HEK293 (cell line): ENCODE data around the gene DDX24.

ENCODE experiments used
- CTCF ChIA-PET: fragments of 350-600 bp; formaldehyde crosslinking; extraction: SDS; loops from one replicate; lab custom pipeline; 2021; ENCODE audit warnings: antibody characterized with exemption; lab: Yijun Ruan, JAX
- POLR2A ChIA-PET: fragments of 300-600 bp; formaldehyde crosslinking; extraction: SDS; loops from one replicate; lab custom pipeline; 2020; ENCODE audit warnings: antibody characterized with exemption, inconsistent platforms; lab: Yijun Ruan, JAX
- H3K27ac ChIP-seq: fragments of 200-500 bp; sonication (Bioruptor generic); 2 replicates; pipeline ENCODE4 v1.5.1; 2014; ENCODE audit warnings: low read depth, low read length, control low read depth, inconsistent platforms; ENCODE audit errors: extremely low read depth
- H3K36me3 ChIP-seq, 2 experiments: fragments of 200-500 bp in 1 of 2; sonication (Bioruptor generic) in 1 of 2; 1 replicate in 1 of 2; 2 replicates in 1 of 2; pipeline ENCODE4 v1.5.1; 2014 to 2017; ENCODE audit warnings: inconsistent platforms in 2 of 2, low read length in 2 of 2; ENCODE audit not compliant: control insufficient read depth in 2 of 2, insufficient read depth in 1 of 2
- H3K4me1 ChIP-seq: fragments of 200-500 bp; sonication (Bioruptor generic); 2 replicates; pipeline ENCODE4 v1.5.1; 2014; ENCODE audit warnings: mild to moderate bottlenecking, low read length, inconsistent platforms; ENCODE audit not compliant: control insufficient read depth, insufficient read depth
- H3K4me3 ChIP-seq: 2 replicates; pipeline ENCODE4 v1.5.1; 2011; ENCODE audit warnings: low read depth, mild to moderate bottlenecking, control low read depth, low read length, moderate library complexity
- H3K9me3 ChIP-seq: fragments of 200-500 bp; sonication (Bioruptor generic); 2 replicates; pipeline ENCODE4 v1.5.1; 2014; ENCODE audit warnings: low read depth, low read length, inconsistent platforms; ENCODE audit not compliant: control insufficient read depth, insufficient read depth
- KLF9 ChIP-seq: fragments of 450-650 bp; formaldehyde crosslinking; IDR thresholded peaks from 2 replicates; pipeline ENCODE4 v1.5.1; 2016; ENCODE audit warnings: missing biosample characterization, missing genetic modification characterization, low read depth
- SCRT2 ChIP-seq: fragments of 450-650 bp; formaldehyde crosslinking; IDR thresholded peaks from 2 replicates; pipeline ENCODE4 v1.5.1; 2016; ENCODE audit warnings: missing biosample characterization, missing genetic modification characterization
- SP7 ChIP-seq: fragments of 450-650 bp; formaldehyde crosslinking; IDR thresholded peaks from 2 replicates; pipeline ENCODE4 v1.5.1; 2016; ENCODE audit warnings: missing biosample characterization, missing genetic modification characterization
- ZNF10 ChIP-seq: fragments of 450-650 bp; formaldehyde crosslinking; IDR thresholded peaks from 2 replicates; pipeline ENCODE4 v1.5.1; 2017; ENCODE audit warnings: missing biosample characterization, missing genetic modification characterization
- ZNF169 ChIP-seq: fragments of 450-650 bp; formaldehyde crosslinking; IDR thresholded peaks from 2 replicates; pipeline ENCODE4 v1.5.1; 2016; ENCODE audit warnings: missing biosample characterization, missing genetic modification characterization
- ZNF341 ChIP-seq: fragments of 450-650 bp; formaldehyde crosslinking; IDR thresholded peaks from 2 replicates; pipeline ENCODE4; 2016; ENCODE audit warnings: low read depth, missing biosample characterization, missing genetic modification characterization
- ZNF433 ChIP-seq: fragments of 450-650 bp; formaldehyde crosslinking; IDR thresholded peaks from 2 replicates; pipeline ENCODE4 v1.5.1; 2016; ENCODE audit warnings: missing biosample characterization, missing genetic modification characterization, low read depth
- ZNF585B ChIP-seq: fragments of 450-650 bp; formaldehyde crosslinking; IDR thresholded peaks from 2 replicates; pipeline ENCODE4 v1.5.1; 2016; ENCODE audit warnings: missing biosample characterization, missing genetic modification characterization
- ZNF670 ChIP-seq: fragments of 450-650 bp; formaldehyde crosslinking; IDR thresholded peaks from 2 replicates; pipeline ENCODE4 v1.5.1; 2016; ENCODE audit warnings: missing biosample characterization, missing genetic modification characterization, low read depth
- ZNF830 ChIP-seq: fragments of 450-650 bp; IDR thresholded peaks from 2 replicates; pipeline ENCODE4 v1.5.0; 2018; ENCODE audit warnings: missing biosample characterization, missing genetic modification characterization, low read depth, mild to moderate bottlenecking, moderate library complexity
- ZNF843 ChIP-seq: fragments of 450-650 bp; formaldehyde crosslinking; IDR thresholded peaks from 2 replicates; pipeline ENCODE4 v1.5.1; 2016; ENCODE audit warnings: missing biosample characterization, missing genetic modification characterization
- TF ChIP-seq, protein P1 (sequence below): fragments of 450-650 bp; formaldehyde crosslinking; IDR thresholded peaks from 2 replicates; pipeline ENCODE4 v1.5.1; 2016; ENCODE audit warnings: missing biosample characterization, missing genetic modification characterization
- TF ChIP-seq, protein P2 (sequence below): fragments of 450-650 bp; formaldehyde crosslinking; IDR thresholded peaks from 2 replicates; pipeline ENCODE4 v1.5.1; 2017; ENCODE audit warnings: missing biosample characterization, missing genetic modification characterization
- TF ChIP-seq, protein P3 (sequence below): fragments of 450-650 bp; formaldehyde crosslinking; IDR thresholded peaks from 2 replicates; pipeline ENCODE4 v1.5.1; 2016; ENCODE audit warnings: missing biosample characterization, missing genetic modification characterization, low read depth
- TF ChIP-seq, protein P4 (sequence below): fragments of 450-650 bp; formaldehyde crosslinking; IDR thresholded peaks from 2 replicates; pipeline ENCODE4 v1.5.1; 2016; ENCODE audit warnings: missing biosample characterization, missing genetic modification characterization
- TF ChIP-seq, protein P5 (sequence below): fragments of 450-650 bp; IDR thresholded peaks from 2 replicates; pipeline ENCODE4 v1.5.1; 2018; ENCODE audit warnings: missing biosample characterization, missing genetic modification characterization
- TF ChIP-seq, protein P6 (sequence below): fragments of 450-650 bp; formaldehyde crosslinking; IDR thresholded peaks from 2 replicates; pipeline ENCODE4 v1.5.1; 2017; ENCODE audit warnings: missing biosample characterization, missing genetic modification characterization

DDX24 gene

DNA sequence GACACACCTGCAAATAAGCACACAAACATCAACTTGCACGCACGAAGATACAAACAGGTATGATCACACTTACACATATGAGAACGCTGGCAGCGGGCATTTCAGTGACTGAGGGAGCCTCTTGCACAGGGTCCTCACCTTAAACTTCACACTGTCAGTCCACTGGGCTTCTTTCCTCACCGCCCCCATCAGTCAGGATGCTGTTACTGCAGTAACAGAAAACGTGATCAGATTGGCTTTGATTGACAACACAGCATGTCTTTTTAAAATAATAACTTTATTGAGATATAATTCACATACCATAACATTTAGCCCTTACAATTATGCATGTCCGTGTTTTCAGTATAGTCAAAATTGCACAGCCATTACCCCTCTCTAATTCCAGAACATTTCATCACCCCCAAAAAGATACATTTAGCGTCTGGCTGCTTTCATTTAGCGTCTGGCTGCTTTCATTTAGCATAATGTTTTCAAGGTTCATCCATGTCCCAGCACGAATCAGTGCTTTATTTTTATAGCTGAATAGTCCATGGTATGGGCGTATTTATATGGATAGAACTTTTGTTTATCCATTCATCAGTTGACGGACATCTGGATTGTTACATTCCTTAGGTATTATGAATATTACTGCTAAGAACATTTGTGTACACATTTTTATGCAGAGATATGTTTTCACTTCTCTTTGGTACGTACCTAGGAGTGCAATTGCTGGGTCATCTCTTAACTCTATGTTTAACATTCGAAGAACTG lies 75.5 kb downstream of the DDX24 start:
- H3K36me3 ChIP-seq: no peaks in the 10 kb centered on the region
- no peak overlapping the region for H3K4me3 ChIP-seq
- H3K4me1 ChIP-seq: no peaks in the 10 kb centered on the region; the same call in 1 of the 2 replicates
- H3K27ac ChIP-seq: no peak overlapping the region
- CTCF ChIA-PET: interaction anchor here (0.8 to 3.6 kb wide), 5 partner anchors 9 to 131 kb away, joined by 5 to 39 read pairs (median 6); partner anchors contain the start of gene CCDC197
- POLR2A ChIA-PET: no interaction called here
- TF ChIP-seq ZNF670 (tag by site-specific recombination): no peak
- peak; percentile 75; the same call in 1 of the 2 replicates for TF ChIP-seq ZNF10 (tag by site-specific recombination)
- TF ChIP-seq, protein P1, sequence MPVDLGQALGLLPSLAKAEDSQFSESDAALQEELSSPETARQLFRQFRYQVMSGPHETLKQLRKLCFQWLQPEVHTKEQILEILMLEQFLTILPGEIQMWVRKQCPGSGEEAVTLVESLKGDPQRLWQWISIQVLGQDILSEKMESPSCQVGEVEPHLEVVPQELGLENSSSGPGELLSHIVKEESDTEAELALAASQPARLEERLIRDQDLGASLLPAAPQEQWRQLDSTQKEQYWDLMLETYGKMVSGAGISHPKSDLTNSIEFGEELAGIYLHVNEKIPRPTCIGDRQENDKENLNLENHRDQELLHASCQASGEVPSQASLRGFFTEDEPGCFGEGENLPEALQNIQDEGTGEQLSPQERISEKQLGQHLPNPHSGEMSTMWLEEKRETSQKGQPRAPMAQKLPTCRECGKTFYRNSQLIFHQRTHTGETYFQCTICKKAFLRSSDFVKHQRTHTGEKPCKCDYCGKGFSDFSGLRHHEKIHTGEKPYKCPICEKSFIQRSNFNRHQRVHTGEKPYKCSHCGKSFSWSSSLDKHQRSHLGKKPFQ (tag by site-specific recombination): 0 out of 2 replicates have a peak, but pooled peaks have one; percentile 15
- TF ChIP-seq, protein P2, sequence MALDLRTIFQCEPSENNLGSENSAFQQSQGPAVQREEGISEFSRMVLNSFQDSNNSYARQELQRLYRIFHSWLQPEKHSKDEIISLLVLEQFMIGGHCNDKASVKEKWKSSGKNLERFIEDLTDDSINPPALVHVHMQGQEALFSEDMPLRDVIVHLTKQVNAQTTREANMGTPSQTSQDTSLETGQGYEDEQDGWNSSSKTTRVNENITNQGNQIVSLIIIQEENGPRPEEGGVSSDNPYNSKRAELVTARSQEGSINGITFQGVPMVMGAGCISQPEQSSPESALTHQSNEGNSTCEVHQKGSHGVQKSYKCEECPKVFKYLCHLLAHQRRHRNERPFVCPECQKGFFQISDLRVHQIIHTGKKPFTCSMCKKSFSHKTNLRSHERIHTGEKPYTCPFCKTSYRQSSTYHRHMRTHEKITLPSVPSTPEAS (tag by site-specific recombination): peak; percentile 46
- H3K9me3 ChIP-seq: no peaks in the 10 kb centered on the region

DNA sequence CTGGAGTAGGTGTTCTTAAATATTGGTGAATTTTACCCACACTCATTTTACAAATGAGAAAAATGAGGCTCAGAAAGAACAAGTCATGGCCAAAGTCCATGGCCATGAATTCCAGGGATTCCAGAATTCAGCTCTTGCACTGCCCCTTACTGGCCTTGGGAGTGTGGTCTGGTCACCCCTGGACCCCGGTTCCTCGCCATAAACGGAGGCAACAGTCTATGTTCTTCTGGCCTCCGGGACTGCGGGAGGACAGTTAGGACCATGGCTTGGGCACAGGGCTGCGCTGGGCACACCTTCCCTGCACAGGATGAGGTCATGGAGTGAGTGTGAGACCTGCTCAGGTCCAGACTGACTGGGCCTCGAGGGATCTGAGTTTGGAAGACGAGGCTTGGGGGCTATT lies 77.0 kb downstream of the DDX24 start:
- TF ChIP-seq ZNF169 (tag by site-specific recombination) (no peak), ZNF830 (tag by site-specific recombination) (no peak), ZNF670 (tag by site-specific recombination) (no peak), KLF9 (tag by site-specific recombination) (no peak), ZNF585B (no peak), ZNF341 (no peak), ZNF843 (tag by site-specific recombination) (no peak), ZNF433 (tag by site-specific recombination) (no peak), SP7 (no peak), SCRT2 (tag by site-specific recombination) (no peak)
- TF ChIP-seq, protein P3, sequence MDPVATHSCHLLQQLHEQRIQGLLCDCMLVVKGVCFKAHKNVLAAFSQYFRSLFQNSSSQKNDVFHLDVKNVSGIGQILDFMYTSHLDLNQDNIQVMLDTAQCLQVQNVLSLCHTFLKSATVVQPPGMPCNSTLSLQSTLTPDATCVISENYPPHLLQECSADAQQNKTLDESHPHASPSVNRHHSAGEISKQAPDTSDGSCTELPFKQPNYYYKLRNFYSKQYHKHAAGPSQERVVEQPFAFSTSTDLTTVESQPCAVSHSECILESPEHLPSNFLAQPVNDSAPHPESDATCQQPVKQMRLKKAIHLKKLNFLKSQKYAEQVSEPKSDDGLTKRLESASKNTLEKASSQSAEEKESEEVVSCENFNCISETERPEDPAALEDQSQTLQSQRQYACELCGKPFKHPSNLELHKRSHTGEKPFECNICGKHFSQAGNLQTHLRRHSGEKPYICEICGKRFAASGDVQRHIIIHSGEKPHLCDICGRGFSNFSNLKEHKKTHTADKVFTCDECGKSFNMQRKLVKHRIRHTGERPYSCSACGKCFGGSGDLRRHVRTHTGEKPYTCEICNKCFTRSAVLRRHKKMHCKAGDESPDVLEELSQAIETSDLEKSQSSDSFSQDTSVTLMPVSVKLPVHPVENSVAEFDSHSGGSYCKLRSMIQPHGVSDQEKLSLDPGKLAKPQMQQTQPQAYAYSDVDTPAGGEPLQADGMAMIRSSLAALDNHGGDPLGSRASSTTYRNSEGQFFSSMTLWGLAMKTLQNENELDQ: no peak
- TF ChIP-seq, protein P4, sequence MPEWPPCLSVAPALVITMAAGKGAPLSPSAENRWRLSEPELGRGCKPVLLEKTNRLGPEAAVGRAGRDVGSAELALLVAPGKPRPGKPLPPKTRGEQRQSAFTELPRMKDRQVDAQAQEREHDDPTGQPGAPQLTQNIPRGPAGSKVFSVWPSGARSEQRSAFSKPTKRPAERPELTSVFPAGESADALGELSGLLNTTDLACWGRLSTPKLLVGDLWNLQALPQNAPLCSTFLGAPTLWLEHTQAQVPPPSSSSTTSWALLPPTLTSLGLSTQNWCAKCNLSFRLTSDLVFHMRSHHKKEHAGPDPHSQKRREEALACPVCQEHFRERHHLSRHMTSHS (tag by site-specific recombination): no peak
- TF ChIP-seq, protein P5, sequence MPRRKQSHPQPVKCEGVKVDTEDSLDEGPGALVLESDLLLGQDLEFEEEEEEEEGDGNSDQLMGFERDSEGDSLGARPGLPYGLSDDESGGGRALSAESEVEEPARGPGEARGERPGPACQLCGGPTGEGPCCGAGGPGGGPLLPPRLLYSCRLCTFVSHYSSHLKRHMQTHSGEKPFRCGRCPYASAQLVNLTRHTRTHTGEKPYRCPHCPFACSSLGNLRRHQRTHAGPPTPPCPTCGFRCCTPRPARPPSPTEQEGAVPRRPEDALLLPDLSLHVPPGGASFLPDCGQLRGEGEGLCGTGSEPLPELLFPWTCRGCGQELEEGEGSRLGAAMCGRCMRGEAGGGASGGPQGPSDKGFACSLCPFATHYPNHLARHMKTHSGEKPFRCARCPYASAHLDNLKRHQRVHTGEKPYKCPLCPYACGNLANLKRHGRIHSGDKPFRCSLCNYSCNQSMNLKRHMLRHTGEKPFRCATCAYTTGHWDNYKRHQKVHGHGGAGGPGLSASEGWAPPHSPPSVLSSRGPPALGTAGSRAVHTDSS (tag by site-specific recombination): no peak
- TF ChIP-seq, protein P6, sequence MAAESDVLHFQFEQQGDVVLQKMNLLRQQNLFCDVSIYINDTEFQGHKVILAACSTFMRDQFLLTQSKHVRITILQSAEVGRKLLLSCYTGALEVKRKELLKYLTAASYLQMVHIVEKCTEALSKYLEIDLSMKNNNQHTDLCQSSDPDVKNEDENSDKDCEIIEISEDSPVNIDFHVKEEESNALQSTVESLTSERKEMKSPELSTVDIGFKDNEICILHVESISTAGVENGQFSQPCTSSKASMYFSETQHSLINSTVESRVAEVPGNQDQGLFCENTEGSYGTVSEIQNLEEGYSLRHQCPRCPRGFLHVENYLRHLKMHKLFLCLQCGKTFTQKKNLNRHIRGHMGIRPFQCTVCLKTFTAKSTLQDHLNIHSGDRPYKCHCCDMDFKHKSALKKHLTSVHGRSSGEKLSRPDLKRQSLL (tag by site-specific recombination): no peak
- no peak overlapping the region for H3K4me3 ChIP-seq
- CTCF ChIA-PET: interaction anchor here (0.6 to 3.6 kb wide), 10 partner anchors 12 to 133 kb away, joined by 3 to 39 read pairs (median 4); no protein-coding TSS in a partner anchor
- H3K27ac ChIP-seq: no peak overlapping the region
- POLR2A ChIA-PET: no interaction called here
- H3K4me1 ChIP-seq: no peaks in the 10 kb centered on the region
- no peaks in the 10 kb centered on the region for H3K36me3 ChIP-seq
- no peaks in the 10 kb centered on the region for H3K9me3 ChIP-seq
